K562 (cell line): ENCODE measurements around the gene STK16. TPM values are rescaled to one million over a fixed set of nuclear protein-coding genes. Genes with fewer than 3 reads are reported as not detected.

Source experiments
- ATF3 ChIP-seq, 2 experiments: fragments of 450-650 bp in 1 of 2; sonication (generic) in 1 of 2; formaldehyde crosslinking in 1 of 2; IDR thresholded peaks in 1 of 2; conservative IDR thresholded peaks in 1 of 2; 2 replicates each; pipeline versions ENCODE4 v1.6.1 to v1.8.1; 2016 to 2023; ENCODE audit warnings: mild to moderate bottlenecking in 2 of 2, moderate library complexity in 2 of 2, inconsistent platforms in 1 of 2, missing genetic modification reagents in 1 of 2
- BRD4 ChIP-seq: fragments of 200-600 bp; sonication (generic); IDR thresholded peaks from 2 replicates; pipeline ENCODE4 v1.6.1; 2017; ENCODE audit warnings: inconsistent platforms
- FOXM1 ChIP-seq, 2 experiments: fragments of 450-650 bp in 1 of 2; sonication (generic) in 1 of 2; formaldehyde crosslinking in 1 of 2; IDR thresholded peaks; 2 replicates each; pipeline versions ENCODE4 v1.6.1 to v1.9.0; 2017 to 2022; ENCODE audit warnings: low read depth in 2 of 2, mild to moderate bottlenecking in 2 of 2, missing genetic modification reagents in 1 of 2, moderate library complexity in 1 of 2
- FUS ChIP-seq: fragments of 200-400 bp; formaldehyde crosslinking; optimal IDR thresholded peaks from 2 replicates; pipeline ENCODE3; 2017; ENCODE audit warnings: low read depth, low read length
- HNRNPLL ChIP-seq: fragments of 200-400 bp; formaldehyde crosslinking; IDR thresholded peaks from 2 replicates; pipeline ENCODE4 v1.6.1; 2017; ENCODE audit warnings: low read length, low read depth, mild to moderate bottlenecking; ENCODE audit not compliant: poor library complexity, severe bottlenecking
- MAFK ChIP-seq: IDR thresholded peaks from 2 replicates; pipeline ENCODE4 v1.6.1; 2011; ENCODE audit warnings: low read length, improper control_type of control experiment
- NELFE ChIP-seq: IDR thresholded peaks from 2 replicates; pipeline ENCODE4 v1.6.1; 2011; ENCODE audit warnings: mild to moderate bottlenecking; ENCODE audit not compliant: insufficient read depth, insufficient read length
- ZBTB40 ChIP-seq, 2 experiments: fragments of 450-650 bp in 1 of 2; sonication (generic) in 1 of 2; formaldehyde crosslinking in 1 of 2; IDR thresholded peaks; 2 replicates each; pipeline versions ENCODE4 v1.7.1 to v1.9.0; 2016 to 2022; ENCODE audit warnings: inconsistent platforms in 1 of 2, mild to moderate bottlenecking in 1 of 2, missing genetic modification reagents in 1 of 2
- ZFP1 ChIP-seq: fragments of 450-650 bp; formaldehyde crosslinking; IDR thresholded peaks from 2 replicates; pipeline ENCODE4 v1.4.0; 2020; ENCODE audit warnings: mild to moderate bottlenecking, mixed read lengths
- ZNF146 ChIP-seq: IDR thresholded peaks from one replicate; pipeline ENCODE4 v1.6.1; 2018; ENCODE audit warnings: missing compliant biosample characterization; ENCODE audit not compliant: unreplicated experiment
- ZNF239 ChIP-seq: fragments of 250-450 bp; sonication (Bioruptor Pico); IDR thresholded peaks from 2 replicates; pipeline ENCODE4 v1.4.0; 2020; ENCODE audit warnings: mild to moderate bottlenecking
- ZNF589 ChIP-seq: fragments of 200-800 bp; sonication (Bioruptor generic); IDR thresholded peaks from 2 replicates; pipeline ENCODE4 v1.6.1; 2016; ENCODE audit warnings: low read depth, missing genetic modification characterization, missing compliant biosample characterization
- polyA plus RNA-seq, 8 experiments: library from polyadenylated mRNA; depleted of rRNA in 4 of 8; stranded (reverse) in 5 of 8; unstranded in 3 of 8; fragments of >200 nt; fragmentation: Nextera tagmentation in 2 of 8; fragmentation: Illumina TruSeq in 1 of 8; extraction: Ambion mirVana in 2 of 8; extraction: Trizol in 1 of 8; gene quantifications; 2 replicates each; pipeline versions ENCODE4 v1.2.1 to v1.2.3, GENCODE V29; 2011 to 2014; ENCODE audit warnings: inconsistent platforms in 1 of 8, missing spikeins in 1 of 8
- total RNA-seq, 7 experiments: library from RNA; depleted of rRNA in 6 of 7; stranded (reverse); fragments of >200 nt in 6 of 7; fragmentation: Illumina TruSeq in 2 of 7; extraction: Trizol in 2 of 7; gene quantifications; 2 replicates each; pipeline versions ENCODE4 v1.2.1 to v1.2.3, GENCODE V29; 2011 to 2021; ENCODE audit warnings: low replicate concordance in 1 of 7
- TF ChIP-seq, protein P1 (sequence below), 3 experiments: fragments of 200-800 bp in 1 of 3; sonication (Bioruptor generic) in 1 of 3; sonication (generic) in 1 of 3; formaldehyde crosslinking in 1 of 3; IDR thresholded peaks; 2 replicates each; pipeline versions ENCODE4 v1.6.1 to v1.8.0; 2016 to 2022; ENCODE audit warnings: mild to moderate bottlenecking in 2 of 3, missing compliant biosample characterization in 2 of 3, missing genetic modification characterization in 2 of 3, missing genetic modification reagents in 1 of 3

STK16 gene
- total and polyA plus RNA-seq, 9 of the 15 experiments (the other 6 are each of a cell fraction or from before 2014, with no cell fraction given): 5.4 to 36.2 (median 17.8) TPM

DNA sequence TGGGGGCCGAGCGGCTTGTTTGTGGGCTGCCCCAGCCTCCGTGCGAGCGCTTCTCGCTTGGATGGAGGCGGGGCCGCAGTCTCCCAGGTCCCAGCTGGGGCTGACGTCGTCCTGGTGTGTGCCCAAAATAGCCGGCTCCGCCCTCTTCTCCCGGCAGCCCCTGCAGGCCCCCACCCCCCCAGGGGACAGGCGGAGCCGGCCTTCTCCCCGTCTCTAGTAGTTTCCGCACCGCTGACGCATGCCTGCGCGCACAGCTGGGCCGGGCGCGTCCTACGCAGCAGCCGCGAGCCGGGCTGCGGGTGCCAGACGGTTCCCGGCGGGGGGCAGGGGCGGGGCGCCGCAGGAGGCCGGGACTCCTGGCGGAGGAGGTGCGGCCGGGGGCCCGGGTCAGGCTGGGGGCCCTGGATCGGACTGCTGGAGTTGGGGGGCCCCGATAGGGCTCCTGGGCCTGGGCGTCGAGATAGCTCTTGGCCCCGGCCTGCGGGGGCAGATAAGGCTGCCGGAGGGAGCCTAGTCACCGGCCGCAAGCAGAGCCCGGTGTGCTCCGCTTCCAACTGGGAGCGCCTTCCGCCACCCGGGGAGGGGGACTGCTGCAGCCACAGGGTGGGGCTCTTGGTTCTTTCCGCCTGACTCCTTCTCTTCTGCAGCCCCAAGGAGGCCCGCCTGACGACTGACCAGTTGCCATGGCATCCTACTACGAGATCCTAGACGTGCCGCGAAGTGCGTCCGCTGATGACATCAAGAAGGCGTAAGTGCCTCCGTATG lies 34.1 kb downstream of the STK16 start, which contains the start of gene DNAJB2 (continued):
- TF ChIP-seq NELFE (no peak), HNRNPLL (peak; percentile 92), ZFP1 (CRISPR knock-in tag) (no peak), FOXM1 (IDR thresholded peaks at IDR 0.05; ENCODE audit: low read depth) (peak; percentile 90), FOXM1 (CRISPR knock-in tag; IDR thresholded peaks at IDR 0.05; ENCODE audit: low read depth) (no peak; the same call in 1 of the 2 replicates), ZNF589 (CRISPR knock-in tag) (peak; percentile 99), ZBTB40 (IDR thresholded peaks at IDR 0.05) (no peak), ZBTB40 (CRISPR knock-in tag; IDR thresholded peaks at IDR 0.05) (no peak), FUS (peak; percentile 45), BRD4 (no peak), ZNF146 (CRISPR knock-in tag) (no peak), ZNF239 (peak; percentile 71), MAFK (no peak), ATF3 (IDR thresholded peaks at IDR 0.05) (peak; percentile 87), ATF3 (CRISPR knock-in tag; conservative IDR thresholded peaks at IDR 0.05) (peak; percentile 91; the same call in 1 of the 2 replicates)
- TF ChIP-seq, protein P1, sequence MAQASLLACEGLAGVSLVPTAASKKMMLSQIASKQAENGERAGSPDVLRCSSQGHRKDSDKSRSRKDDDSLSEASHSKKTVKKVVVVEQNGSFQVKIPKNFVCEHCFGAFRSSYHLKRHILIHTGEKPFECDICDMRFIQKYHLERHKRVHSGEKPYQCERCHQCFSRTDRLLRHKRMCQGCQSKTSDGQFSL (CRISPR knock-in tag; IDR thresholded peaks at IDR 0.05): peak; percentile 87
- TF ChIP-seq, protein P1 (tag; IDR thresholded peaks at IDR 0.05): peak in 1 of 2 experiments; percentile 79; a peak in 1 of 4 replicates
